HepG2 (cell line): Measurements from ENCODE around the gene NCBP3. TPM values are rescaled to one million over a fixed set of nuclear protein-coding genes. Genes with fewer than 3 reads are reported as not detected.

Experiments
- BHLHE40 ChIP-seq: IDR thresholded peaks from 2 replicates; pipeline ENCODE4 v1.6.1; 2011; ENCODE audit warnings: low read length, improper control_type of control experiment
- EZH2 ChIP-seq: conservative IDR thresholded peaks from 2 replicates; pipeline ENCODE4 v1.6.1; 2012; ENCODE audit warnings: mild to moderate bottlenecking, low read depth, low read length, moderate library complexity
- FOSL2 ChIP-seq: sonication (generic); formaldehyde crosslinking; IDR thresholded peaks from 2 replicates; pipeline ENCODE4 v1.4.0; 2020; ENCODE audit warnings: missing genetic modification reagents
- HNRNPH1 ChIP-seq: fragments of 200-400 bp; formaldehyde crosslinking; optimal IDR thresholded peaks from 2 replicates; pipeline ENCODE3; 2017; ENCODE audit warnings: mild to moderate bottlenecking, low read depth, low read length
- KLF9 ChIP-seq: IDR thresholded peaks from 2 replicates; pipeline ENCODE4 v1.6.1; 2016; ENCODE audit warnings: low read depth
- SMAD3 ChIP-seq: sonication (generic); formaldehyde crosslinking; IDR thresholded peaks from 2 replicates; pipeline ENCODE4 v1.4.0; 2020; ENCODE audit warnings: missing genetic modification reagents
- TIGD3 ChIP-seq: sonication (generic); formaldehyde crosslinking; IDR thresholded peaks from 2 replicates; pipeline ENCODE4 v1.5.1; 2020; ENCODE audit warnings: mild to moderate bottlenecking, missing genetic modification reagents, borderline replicate concordance
- TRAFD1 ChIP-seq: sonication (generic); formaldehyde crosslinking; IDR thresholded peaks from 2 replicates; pipeline ENCODE4 v1.5.1; 2020; ENCODE audit warnings: missing genetic modification reagents, mild to moderate bottlenecking, borderline replicate concordance
- YEATS2 ChIP-seq: sonication (generic); formaldehyde crosslinking; IDR thresholded peaks from 2 replicates; pipeline ENCODE4 v1.4.0; 2020; ENCODE audit warnings: missing genetic modification reagents, borderline replicate concordance
- ZBTB42 ChIP-seq: sonication (generic); formaldehyde crosslinking; IDR thresholded peaks from 2 replicates; pipeline ENCODE4 v1.5.0; 2020; ENCODE audit warnings: mild to moderate bottlenecking, missing genetic modification reagents
- ZFP82 ChIP-seq: sonication (generic); formaldehyde crosslinking; IDR thresholded peaks from 2 replicates; pipeline ENCODE4 v1.5.1; 2020; ENCODE audit warnings: mild to moderate bottlenecking, missing genetic modification reagents, borderline replicate concordance
- ZNF101 ChIP-seq: sonication (generic); formaldehyde crosslinking; IDR thresholded peaks from 2 replicates; pipeline ENCODE4 v1.4.0; 2020; ENCODE audit warnings: mild to moderate bottlenecking, low read depth, missing genetic modification reagents, borderline replicate concordance
- ZNF337 ChIP-seq: sonication (generic); formaldehyde crosslinking; IDR thresholded peaks from 2 replicates; pipeline ENCODE4 v1.5.1; 2020; ENCODE audit warnings: missing genetic modification reagents, low read depth, mild to moderate bottlenecking, borderline replicate concordance
- ZNF484 ChIP-seq: sonication (generic); formaldehyde crosslinking; IDR thresholded peaks from 2 replicates; pipeline ENCODE4 v1.5.1; 2020; ENCODE audit warnings: mild to moderate bottlenecking, low read depth, missing genetic modification reagents, borderline replicate concordance
- ZNF766 ChIP-seq: sonication (generic); formaldehyde crosslinking; IDR thresholded peaks from 2 replicates; pipeline ENCODE4 v1.5.0; 2020; ENCODE audit warnings: missing genetic modification reagents, borderline replicate concordance
- ZNF780A ChIP-seq: sonication (generic); formaldehyde crosslinking; IDR thresholded peaks from 2 replicates; pipeline ENCODE4 v1.8.0; 2022; ENCODE audit warnings: mild to moderate bottlenecking, missing genetic modification reagents, moderate library complexity
- ZNF878 ChIP-seq: sonication (generic); formaldehyde crosslinking; IDR thresholded peaks from 2 replicates; pipeline ENCODE4 v1.8.1; 2023; ENCODE audit warnings: mild to moderate bottlenecking, missing genetic modification reagents, moderate library complexity
- ZSCAN9 ChIP-seq: IDR thresholded peaks from 2 replicates; pipeline ENCODE4 v1.6.1; 2016; ENCODE audit warnings: borderline replicate concordance
- polyA plus RNA-seq, 8 experiments: library from polyadenylated mRNA; depleted of rRNA in 3 of 8; stranded (reverse) in 7 of 8; unstranded in 1 of 8; fragments of >200 nt; fragmentation: Illumina TruSeq in 4 of 8; extraction: Trizol in 4 of 8; gene quantifications; 2 replicates each; pipeline versions ENCODE4 v1.2.1 to v1.2.3, GENCODE V29; 2011 to 2016; ENCODE audit warnings: low read depth in 4 of 8, missing spikeins in 1 of 8, mixed read lengths in 1 of 8; ENCODE audit not compliant: insufficient read depth in 1 of 8
- total RNA-seq, 5 experiments: library from RNA; depleted of rRNA; stranded (reverse); fragments of >200 nt; fragmentation: Illumina TruSeq; extraction: Trizol; gene quantifications; 2 replicates each; pipeline ENCODE4 v1.2.3, GENCODE V29; 2016; ENCODE audit warnings: low read depth in 1 of 5
- TF ChIP-seq, protein P1 (sequence below), 2 experiments: IDR thresholded peaks; 2 replicates each; pipeline ENCODE4 v1.6.1; 2011 to 2012; ENCODE audit warnings: low read length in 2 of 2, borderline replicate concordance in 1 of 2, low read depth in 1 of 2, mild to moderate bottlenecking in 1 of 2, moderate library complexity in 1 of 2

Gene NCBP3
- total and polyA plus RNA-seq, 2 of the 13 experiments (the other 11 are each of a cell fraction or from before 2014, with no cell fraction given), result 19.5 to 24.8 TPM

GRCh38 chr17:3802461-3803307 is 43.4 kb downstream of the NCBP3 start (continued):
- TF ChIP-seq TIGD3 (CRISPR knock-in tag) (0 out of 2 replicates have a peak, but pooled peaks have one; percentile 11), ZBTB42 (CRISPR knock-in tag) (no peak), ZNF337 (CRISPR knock-in tag) (peak; percentile 27; the same call in 1 of the 2 replicates), ZFP82 (no peak), TRAFD1 (no peak), HNRNPH1 (no peak), ZNF878 (CRISPR knock-in tag) (peak; percentile 91; the same call in 1 of the 2 replicates), ZNF780A (CRISPR knock-in tag) (peak; percentile 93), ZSCAN9 (CRISPR knock-in tag) (peak; percentile 90), BHLHE40 (peak; percentile 81), SMAD3 (CRISPR knock-in tag) (peak; percentile 97), YEATS2 (CRISPR knock-in tag) (peak; percentile 76; the same call in 1 of the 2 replicates), EZH2 (no peak), ZNF101 (CRISPR knock-in tag) (no peak), ZNF766 (CRISPR knock-in tag) (peak; percentile 61), KLF9 (no peak; the same call in 1 of the 2 replicates), FOSL2 (CRISPR knock-in tag) (peak; percentile 90), ZNF484 (CRISPR knock-in tag) (no peak)
- TF ChIP-seq, protein P1, sequence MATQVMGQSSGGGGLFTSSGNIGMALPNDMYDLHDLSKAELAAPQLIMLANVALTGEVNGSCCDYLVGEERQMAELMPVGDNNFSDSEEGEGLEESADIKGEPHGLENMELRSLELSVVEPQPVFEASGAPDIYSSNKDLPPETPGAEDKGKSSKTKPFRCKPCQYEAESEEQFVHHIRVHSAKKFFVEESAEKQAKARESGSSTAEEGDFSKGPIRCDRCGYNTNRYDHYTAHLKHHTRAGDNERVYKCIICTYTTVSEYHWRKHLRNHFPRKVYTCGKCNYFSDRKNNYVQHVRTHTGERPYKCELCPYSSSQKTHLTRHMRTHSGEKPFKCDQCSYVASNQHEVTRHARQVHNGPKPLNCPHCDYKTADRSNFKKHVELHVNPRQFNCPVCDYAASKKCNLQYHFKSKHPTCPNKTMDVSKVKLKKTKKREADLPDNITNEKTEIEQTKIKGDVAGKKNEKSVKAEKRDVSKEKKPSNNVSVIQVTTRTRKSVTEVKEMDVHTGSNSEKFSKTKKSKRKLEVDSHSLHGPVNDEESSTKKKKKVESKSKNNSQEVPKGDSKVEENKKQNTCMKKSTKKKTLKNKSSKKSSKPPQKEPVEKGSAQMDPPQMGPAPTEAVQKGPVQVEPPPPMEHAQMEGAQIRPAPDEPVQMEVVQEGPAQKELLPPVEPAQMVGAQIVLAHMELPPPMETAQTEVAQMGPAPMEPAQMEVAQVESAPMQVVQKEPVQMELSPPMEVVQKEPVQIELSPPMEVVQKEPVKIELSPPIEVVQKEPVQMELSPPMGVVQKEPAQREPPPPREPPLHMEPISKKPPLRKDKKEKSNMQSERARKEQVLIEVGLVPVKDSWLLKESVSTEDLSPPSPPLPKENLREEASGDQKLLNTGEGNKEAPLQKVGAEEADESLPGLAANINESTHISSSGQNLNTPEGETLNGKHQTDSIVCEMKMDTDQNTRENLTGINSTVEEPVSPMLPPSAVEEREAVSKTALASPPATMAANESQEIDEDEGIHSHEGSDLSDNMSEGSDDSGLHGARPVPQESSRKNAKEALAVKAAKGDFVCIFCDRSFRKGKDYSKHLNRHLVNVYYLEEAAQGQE (IDR thresholded peaks at IDR 0.05; ENCODE audit: borderline replicate concordance in 1 of 2, low read depth in 1 of 2, low read length in 2 of 2), result peak in 1 of 2 experiments; percentile 34; a peak in 2 of 4 replicates
